ENCODE measurements around the gene NOA1.

The NOA1 gene

DNA sequence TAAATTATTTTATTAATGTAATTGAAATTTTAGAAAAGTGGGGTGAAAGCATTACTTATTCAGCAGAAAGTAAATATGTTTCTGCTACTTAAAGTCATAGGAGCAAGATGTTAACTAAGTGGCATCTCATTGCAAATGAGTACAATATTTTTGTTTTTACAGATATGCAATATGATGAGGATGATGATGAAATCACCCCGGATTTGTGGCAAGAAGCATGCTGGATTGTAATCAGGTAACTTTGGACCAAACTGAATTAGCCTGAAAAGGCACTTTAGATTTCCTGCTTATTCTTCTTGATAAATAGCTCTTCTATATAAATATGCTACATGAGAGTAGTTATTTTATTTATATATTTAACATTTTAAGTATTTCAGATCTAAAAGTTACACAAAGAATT is 8.8 kb upstream of the NOA1 start:
- H3K36me3 ChIP-seq (ENCODE audit: low read depth): peaks cover 70% of the 10 kb centered on the region
- H3K4me1 ChIP-seq (ENCODE audit: insufficient read depth, poor library complexity, severe bottlenecking): peaks cover 8% of the 10 kb centered on the region
- H3K9me3 ChIP-seq (ENCODE audit: severe bottlenecking): no peaks in the 10 kb centered on the region
- DNase-seq (ENCODE audit: low spot score) (no peak), ATAC-seq (ENCODE audit: low read depth) (no peak)
- no peak overlapping the region for H3K27ac ChIP-seq (ENCODE audit: poor library complexity, severe bottlenecking)
- H3K27me3 ChIP-seq (ENCODE audit: insufficient read depth, poor library complexity, severe bottlenecking): no peaks in the 10 kb centered on the region
- TF ChIP-seq, protein P1, sequence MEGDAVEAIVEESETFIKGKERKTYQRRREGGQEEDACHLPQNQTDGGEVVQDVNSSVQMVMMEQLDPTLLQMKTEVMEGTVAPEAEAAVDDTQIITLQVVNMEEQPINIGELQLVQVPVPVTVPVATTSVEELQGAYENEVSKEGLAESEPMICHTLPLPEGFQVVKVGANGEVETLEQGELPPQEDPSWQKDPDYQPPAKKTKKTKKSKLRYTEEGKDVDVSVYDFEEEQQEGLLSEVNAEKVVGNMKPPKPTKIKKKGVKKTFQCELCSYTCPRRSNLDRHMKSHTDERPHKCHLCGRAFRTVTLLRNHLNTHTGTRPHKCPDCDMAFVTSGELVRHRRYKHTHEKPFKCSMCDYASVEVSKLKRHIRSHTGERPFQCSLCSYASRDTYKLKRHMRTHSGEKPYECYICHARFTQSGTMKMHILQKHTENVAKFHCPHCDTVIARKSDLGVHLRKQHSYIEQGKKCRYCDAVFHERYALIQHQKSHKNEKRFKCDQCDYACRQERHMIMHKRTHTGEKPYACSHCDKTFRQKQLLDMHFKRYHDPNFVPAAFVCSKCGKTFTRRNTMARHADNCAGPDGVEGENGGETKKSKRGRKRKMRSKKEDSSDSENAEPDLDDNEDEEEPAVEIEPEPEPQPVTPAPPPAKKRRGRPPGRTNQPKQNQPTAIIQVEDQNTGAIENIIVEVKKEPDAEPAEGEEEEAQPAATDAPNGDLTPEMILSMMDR (IDR thresholded peaks at IDR 0.05; ENCODE audit: poor library complexity, severe bottlenecking): no peak
- H3K4me3 ChIP-seq (ENCODE audit: severe bottlenecking): no peak overlapping the region

DNA sequence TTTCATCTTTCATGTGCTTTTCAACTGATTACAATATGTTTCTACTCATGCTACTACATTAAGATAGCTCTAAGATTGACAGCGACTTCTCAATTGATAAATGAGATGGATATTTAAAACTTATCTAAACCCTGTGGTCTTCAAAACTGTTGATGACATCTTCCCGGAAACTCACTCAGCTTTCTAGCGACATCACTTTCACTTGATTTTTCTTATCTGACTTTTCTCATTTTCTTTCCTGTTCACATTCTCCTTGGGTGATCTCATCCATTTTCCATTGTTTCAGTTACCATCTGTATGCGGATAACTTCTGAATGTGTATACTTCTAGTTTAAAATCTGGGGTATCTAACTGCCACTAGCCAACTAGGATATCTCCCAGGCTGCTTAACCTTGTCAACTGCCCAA is 4.4 kb upstream of the NOA1 start:
- Histone ChIP-seq H3K27ac (ENCODE audit: poor library complexity, severe bottlenecking) (no peak overlapping the region), H3K27me3 (ENCODE audit: insufficient read depth, poor library complexity, severe bottlenecking) (no peaks in the 10 kb centered on the region), H3K4me3 (ENCODE audit: severe bottlenecking) (no peak overlapping the region), H3K4me1 (ENCODE audit: insufficient read depth, poor library complexity, severe bottlenecking) (peaks cover 10% of the 10 kb centered on the region), H3K36me3 (ENCODE audit: low read depth) (peaks cover 40% of the 10 kb centered on the region), H3K9me3 (ENCODE audit: severe bottlenecking) (no peaks in the 10 kb centered on the region)
- no peak for DNase-seq (ENCODE audit: low spot score)
- TF ChIP-seq, protein P1 (IDR thresholded peaks at IDR 0.05; ENCODE audit: poor library complexity, severe bottlenecking): no peak
- ATAC-seq (ENCODE audit: low read depth): no peak

DNA sequence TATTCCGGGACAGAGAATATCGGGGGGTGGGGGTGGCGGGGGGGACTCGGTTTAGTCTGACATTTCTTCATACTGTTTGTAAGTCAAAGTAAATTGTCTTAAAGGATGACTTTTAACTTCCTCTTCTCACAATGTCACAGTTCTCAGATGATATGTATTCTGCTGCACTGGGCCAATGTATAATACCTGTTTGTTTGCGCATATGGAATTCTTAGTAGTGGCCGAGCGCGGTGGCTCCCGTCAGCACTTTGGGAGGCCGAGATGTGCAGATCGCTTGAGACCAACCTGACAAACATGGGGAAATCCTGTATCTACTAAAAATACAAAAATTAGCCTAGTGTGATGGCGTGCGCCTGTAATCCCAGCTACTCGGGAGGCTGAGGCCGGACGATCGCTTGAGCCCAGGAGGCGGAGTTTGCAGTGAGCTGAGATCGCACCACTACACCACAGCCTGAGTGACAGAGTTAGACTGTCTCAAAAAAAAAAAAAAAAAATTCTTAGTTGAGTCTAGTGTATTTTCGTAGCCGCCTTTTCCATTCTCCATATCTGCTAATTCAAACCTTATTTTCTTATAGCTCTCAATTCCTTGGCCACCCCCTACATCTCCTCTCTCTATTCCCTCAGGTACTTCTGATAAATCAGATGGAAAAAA is 2.1 kb upstream of the NOA1 start:
- Histone ChIP-seq H3K27me3 (ENCODE audit: insufficient read depth, poor library complexity, severe bottlenecking) (no peaks in the 10 kb centered on the region), H3K27ac (ENCODE audit: poor library complexity, severe bottlenecking) (peak overlapping the region; percentile 81), H3K9me3 (ENCODE audit: severe bottlenecking) (no peaks in the 10 kb centered on the region), H3K4me3 (ENCODE audit: severe bottlenecking) (peak overlapping the region; percentile 62), H3K36me3 (ENCODE audit: low read depth) (peaks cover 24% of the 10 kb centered on the region), H3K4me1 (ENCODE audit: insufficient read depth, poor library complexity, severe bottlenecking) (peaks cover 12% of the 10 kb centered on the region)
- DNase-seq (ENCODE audit: low spot score) (no peak), ATAC-seq (ENCODE audit: low read depth) (no peak)
- TF ChIP-seq, protein P1 (IDR thresholded peaks at IDR 0.05; ENCODE audit: poor library complexity, severe bottlenecking): no peak

DNA sequence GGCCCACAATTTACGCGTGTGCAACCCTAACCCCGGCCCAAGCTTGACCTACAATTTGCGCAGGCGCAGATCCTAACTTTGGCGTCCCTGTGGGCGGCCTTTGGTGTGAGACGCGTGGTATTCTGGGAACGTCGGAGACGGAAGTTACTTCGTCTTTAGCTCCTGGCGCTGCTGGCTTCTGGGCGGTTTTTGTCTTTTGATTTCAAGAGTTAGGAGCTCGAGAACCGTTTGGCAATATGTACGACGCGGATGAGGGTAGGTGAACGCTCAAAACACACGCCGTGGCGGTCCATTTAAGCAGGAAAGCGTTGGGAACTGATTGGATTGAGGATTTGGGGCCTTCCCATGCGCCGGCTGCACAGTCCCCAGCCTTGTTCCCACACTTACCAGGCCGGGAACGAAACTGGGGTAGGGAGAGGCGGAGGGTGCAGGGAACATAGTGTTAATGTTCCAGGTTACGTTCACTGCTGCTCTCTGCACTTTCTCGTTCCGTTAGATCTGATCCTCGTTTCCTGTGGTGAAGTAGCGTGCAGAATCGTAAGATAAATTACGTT is 1.4 kb upstream of the NOA1 start, which contains the start of gene POLR2B:
TSS of gene POLR2B (plus strand) at position 147 of the 554 bp plus-strand sequence. CDS start at position 237, 90 bp downstream.
- H3K9me3 ChIP-seq (ENCODE audit: severe bottlenecking): no peaks in the 10 kb centered on the region
- ATAC-seq (ENCODE audit: low read depth) (peak; percentile 63), DNase-seq (ENCODE audit: low spot score) (peak; percentile 93)
- TF ChIP-seq, protein P1 (IDR thresholded peaks at IDR 0.05; ENCODE audit: poor library complexity, severe bottlenecking): no peak
- peak within 1 kb of the TSS; percentile 81 for H3K27ac ChIP-seq (ENCODE audit: poor library complexity, severe bottlenecking)
- H3K4me1 ChIP-seq (ENCODE audit: insufficient read depth, poor library complexity, severe bottlenecking): peaks cover 12% of the 10 kb centered on the region
- H3K27me3 ChIP-seq (ENCODE audit: insufficient read depth, poor library complexity, severe bottlenecking): no peaks in the 10 kb centered on the region
- H3K36me3 ChIP-seq (ENCODE audit: low read depth): peaks cover 22% of the 10 kb centered on the region
- H3K4me3 ChIP-seq (ENCODE audit: severe bottlenecking): peak within 1 kb of the TSS; percentile 62

DNA sequence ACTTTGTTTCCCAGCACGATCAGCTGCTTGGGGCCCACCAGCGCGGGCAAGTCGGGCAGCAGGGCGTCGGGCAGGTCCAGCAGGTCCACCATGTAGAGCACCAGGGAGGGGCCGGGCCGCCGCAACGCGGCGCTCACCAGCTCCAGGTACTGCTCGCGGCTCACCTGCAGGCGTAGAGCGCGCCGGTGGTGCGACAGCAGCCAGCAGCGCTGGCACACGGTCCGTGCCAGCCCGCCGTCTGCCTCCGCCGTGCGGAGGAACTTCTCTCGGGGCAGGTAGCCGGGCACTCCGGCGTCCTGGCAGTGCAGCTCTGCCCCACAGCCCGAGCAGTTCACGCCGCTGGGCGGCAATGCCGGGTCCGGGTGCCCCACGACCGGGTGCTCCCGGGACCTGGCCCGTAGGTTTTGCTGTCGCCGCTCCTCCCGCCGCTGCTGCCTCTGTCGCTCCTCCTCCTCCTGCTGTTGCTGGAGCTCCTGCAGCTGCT is 527 bp downstream of the NOA1 start:
- Histone ChIP-seq H3K4me1 (ENCODE audit: insufficient read depth, poor library complexity, severe bottlenecking) (peaks cover 12% of the 10 kb centered on the region), H3K4me3 (ENCODE audit: severe bottlenecking) (peak overlapping the region; percentile 62), H3K36me3 (ENCODE audit: low read depth) (peaks cover 41% of the 10 kb centered on the region), H3K27me3 (ENCODE audit: insufficient read depth, poor library complexity, severe bottlenecking) (no peaks in the 10 kb centered on the region), H3K27ac (ENCODE audit: poor library complexity, severe bottlenecking) (peak overlapping the region; percentile 81), H3K9me3 (ENCODE audit: severe bottlenecking) (peaks cover 6% of the 10 kb centered on the region)
- ATAC-seq (ENCODE audit: low read depth): peak; percentile 69
- TF ChIP-seq, protein P1 (IDR thresholded peaks at IDR 0.05; ENCODE audit: poor library complexity, severe bottlenecking): peak; percentile 35
- no peak for DNase-seq (ENCODE audit: low spot score)

Measured in RWPE2 (cell line).